NB4 (cell line): ENCODE results near the gene SVIL.

Experiments used
- CTCF ChIP-seq: IDR thresholded peaks from one replicate; pipeline ENCODE4 v1.5.1; 2012; ENCODE audit warnings: low read depth, low read length
- MAX ChIP-seq: IDR thresholded peaks from 2 replicates; pipeline ENCODE4 v1.6.1; 2011; ENCODE audit warnings: low read depth, low read length
- MYC ChIP-seq: IDR thresholded peaks from 2 replicates; pipeline ENCODE4 v1.6.1; 2011; ENCODE audit warnings: low read depth, low read length
- POLR2A ChIP-seq: IDR thresholded peaks from 2 replicates; pipeline ENCODE4 v1.6.1; 2011; ENCODE audit warnings: mild to moderate bottlenecking; ENCODE audit not compliant: insufficient read length; ENCODE audit errors: extremely low read depth

GRCh38 chr10:29426420-29426819 is 208.4 kb downstream of the SVIL start:
- no peak for TF ChIP-seq CTCF
- TF ChIP-seq POLR2A = no peak
- no peak for TF ChIP-seq MAX
- no peak for TF ChIP-seq MYC
